Measurements from ENCODE around the gene CDH5.
"Not testable (repeated sequence)": the region's sequence is repeated elsewhere in the genome, so short reads cannot be mapped to it uniquely, and the experiment has no call there.

The CDH5 gene

DNA sequence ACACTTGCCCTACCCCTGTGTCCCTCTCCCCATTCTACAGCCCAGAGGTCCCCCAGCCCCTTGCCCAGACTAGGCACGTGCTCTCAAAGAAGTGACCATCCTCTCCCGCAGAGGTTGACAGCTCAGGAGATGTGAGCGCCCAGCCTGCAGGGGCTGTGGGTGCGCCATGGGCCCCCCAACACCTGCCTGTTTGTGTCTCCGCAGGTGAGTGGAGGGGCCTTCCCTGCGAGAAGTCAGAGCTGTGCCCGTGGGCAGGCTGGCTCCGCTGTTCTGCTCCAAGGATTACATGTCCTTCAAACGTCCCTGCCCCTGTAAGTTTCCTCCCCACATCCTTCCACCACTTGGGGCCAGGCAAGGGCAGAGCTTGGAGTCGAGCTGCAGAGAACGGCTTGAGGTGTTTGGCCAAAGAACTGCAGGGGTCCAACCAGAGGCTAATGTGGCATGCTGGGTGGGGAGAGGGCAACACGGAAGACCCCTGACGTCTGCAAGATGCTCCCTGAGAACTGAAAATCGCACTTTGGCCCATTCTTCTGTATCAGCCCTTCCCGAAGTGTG, 71.0 kb downstream of the CDH5 start:
- DNase-seq (ENCODE audit: low read depth in 1 of 2, low spot score in 1 of 2) = no peak

DNA sequence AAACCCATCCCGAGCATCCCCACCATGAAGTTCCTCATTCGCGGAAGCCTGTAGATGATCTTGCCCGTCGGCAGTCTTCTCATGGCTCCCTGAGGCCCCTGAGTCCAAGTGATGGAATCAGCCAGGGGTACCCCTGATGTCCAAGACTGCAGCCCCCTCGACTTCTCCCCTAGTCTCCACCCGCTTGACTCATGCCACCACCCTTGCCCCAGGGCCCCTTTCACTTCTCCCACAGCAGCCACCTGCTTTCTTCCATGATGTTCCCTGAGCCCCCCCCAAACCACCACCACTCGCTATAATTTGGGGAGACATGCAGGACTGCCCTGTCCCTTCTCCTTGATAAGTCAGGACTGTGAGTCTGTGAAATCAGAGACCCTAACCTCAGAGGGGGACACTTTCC, 72.0 kb downstream of the CDH5 start:
- DNase-seq (ENCODE audit: low read depth in 1 of 2, low spot score in 1 of 2) = no peak

DNA sequence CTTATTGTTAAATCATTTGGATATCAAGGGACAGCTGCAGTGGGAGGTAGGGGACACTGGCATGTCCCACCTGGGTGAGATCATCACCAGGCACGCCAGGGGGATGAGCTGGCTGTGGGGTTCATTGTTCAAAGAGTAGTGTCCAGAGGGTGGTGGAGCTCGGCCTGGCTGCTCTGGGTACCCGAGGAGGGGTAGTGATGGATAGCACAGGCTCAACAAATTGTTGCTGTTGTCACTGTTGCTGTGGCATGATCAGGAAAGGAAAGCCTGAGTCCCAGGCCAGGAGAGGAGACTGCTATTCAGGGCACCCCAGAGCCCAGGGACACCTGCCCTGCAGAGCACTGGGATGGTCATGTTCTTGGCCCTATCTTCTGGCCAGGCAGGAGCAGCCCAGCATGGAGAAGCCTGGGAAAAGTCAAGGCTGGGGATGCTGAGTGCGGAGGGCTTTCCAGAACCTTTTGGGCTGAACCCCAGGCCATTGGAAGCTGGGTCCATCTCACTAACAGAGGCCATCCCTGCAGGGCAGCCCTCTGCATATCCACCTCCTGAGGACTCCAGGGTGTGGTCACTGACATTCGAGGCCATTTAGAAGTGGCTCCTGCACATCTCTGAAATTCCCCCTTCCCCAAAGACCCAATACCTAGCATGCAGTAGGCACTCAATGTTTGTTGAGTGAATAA, 72.7 kb downstream of the CDH5 start:
- no peak for DNase-seq (ENCODE audit: low read depth in 1 of 2, low spot score in 1 of 2)

DNA sequence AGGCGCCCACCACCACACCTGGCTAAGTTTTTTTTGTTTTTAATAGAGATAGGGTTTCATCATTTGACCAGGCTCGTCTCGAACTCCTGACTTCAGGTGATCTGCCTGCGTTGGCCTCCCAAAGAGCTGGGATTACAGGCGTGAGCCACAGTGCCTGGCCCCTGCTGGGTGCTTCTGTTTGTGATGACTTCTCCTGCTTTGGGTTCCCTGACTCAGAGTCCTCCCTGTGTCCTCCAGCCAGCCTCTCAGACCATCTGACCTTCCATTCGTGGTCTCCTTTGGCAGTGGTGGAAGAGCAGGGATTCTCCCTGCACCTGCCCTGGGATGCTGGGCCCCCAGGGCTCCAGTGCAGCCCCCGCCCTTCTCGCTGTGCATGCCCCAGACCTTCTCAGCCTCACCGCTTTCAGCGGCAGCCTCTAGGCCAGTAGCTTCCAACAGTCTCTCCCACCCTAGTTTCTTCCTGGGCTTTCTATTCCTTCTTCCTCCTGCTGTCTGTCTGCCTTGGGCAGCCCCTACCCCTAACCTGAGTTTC, 73.8 kb downstream of the CDH5 start:
- DNase-seq (ENCODE audit: low read depth in 1 of 2, low spot score in 1 of 2) = no peak

DNA sequence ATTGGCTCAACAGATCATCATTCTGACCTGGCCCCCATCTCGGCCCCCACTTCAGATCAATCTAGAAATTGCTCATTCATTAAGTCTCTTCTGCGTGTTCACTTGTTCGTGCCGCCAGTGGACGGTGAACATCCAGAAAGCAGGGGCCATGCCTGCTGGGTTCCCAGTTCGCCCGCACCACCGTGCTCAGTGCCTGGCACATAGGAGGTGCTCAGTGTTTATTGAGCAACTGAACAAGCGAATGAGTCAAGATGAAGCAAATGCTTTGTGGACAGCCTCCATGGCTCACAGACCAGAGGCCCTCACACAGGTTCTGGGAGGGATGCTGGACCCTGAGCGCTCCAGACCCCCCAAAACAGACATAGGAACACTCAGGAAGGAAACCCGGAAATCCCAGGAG, 74.5 kb downstream of the CDH5 start:
- no peak for DNase-seq (ENCODE audit: low read depth in 1 of 2, low spot score in 1 of 2)

DNA sequence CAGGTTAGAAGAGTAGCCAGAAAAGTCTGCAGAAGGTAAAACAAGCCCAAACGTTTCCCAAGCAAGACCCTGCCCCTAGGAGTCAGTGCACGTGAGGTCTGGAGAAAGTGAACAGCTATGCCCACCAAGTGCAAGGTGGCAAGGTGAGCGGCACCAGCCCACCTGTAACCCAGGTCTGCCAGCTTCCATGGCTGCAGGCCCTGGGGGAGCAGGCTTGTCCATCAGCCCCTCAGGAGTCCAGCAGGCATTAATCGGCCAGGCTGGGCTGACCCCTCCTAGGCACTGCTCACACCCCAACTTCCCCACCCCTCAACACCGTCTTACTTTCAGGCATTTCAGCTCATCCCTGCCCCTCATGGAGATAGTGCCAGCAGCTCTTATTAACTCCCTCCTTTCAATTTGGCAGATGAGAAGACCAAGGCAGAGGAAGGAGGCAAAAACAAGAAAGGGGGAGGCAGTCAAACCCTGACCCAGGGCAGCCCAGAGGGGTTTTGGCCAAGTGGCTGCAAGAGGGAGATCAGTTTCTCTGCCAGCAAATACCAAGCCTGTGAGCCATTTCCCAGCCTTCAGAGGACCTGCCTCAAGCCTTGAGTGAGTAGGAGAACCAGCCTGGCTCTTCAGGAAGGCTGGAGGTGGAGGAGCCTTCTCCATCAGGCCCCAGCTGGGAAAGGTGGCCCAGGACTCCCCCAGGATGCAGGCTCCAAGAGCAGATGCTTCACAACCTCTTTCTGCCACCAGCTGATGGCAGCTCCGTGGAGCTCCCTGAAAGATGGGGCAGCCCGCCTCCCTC, 75.3 kb downstream of the CDH5 start:
- DNase-seq (ENCODE audit: low read depth in 1 of 2, low spot score in 1 of 2) = no peak

DNA sequence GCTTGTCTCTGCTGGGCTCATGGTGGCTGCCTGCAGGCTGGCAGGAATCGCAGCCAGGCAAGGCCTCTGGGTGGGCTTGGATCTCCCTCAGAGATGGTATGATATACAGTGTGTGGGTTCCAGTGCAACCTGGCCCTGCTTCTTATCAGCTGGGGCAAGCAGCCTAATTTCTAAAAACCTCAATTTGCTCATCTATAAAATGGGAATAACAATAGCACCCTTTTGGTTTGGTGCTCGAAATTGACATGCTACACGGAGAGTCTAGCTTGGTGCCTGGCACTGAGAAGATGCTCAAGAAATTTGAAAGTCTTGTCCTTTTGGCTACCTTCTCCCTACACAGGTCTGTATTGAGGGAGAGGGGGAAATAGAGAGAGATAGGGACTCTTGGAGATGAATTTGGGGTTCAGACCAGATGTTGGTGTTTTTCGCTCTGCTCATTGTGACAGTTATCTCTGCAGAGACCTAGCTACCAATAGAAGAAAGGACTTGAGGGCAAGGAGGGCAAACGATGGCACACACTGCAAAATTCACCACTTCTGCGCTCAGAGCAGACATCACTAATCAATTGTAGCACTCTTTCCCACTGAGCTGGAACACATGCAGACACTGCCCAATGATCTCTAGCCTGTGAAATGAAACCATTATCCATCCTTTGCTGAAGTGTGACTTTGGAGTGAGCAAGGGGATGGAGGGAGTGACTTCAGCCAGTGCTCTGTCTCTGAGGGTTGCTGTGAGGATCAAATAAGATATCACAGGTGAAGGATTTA, 76.2 kb downstream of the CDH5 start:
- DNase-seq (ENCODE audit: low read depth in 1 of 2, low spot score in 1 of 2) = no peak

DNA sequence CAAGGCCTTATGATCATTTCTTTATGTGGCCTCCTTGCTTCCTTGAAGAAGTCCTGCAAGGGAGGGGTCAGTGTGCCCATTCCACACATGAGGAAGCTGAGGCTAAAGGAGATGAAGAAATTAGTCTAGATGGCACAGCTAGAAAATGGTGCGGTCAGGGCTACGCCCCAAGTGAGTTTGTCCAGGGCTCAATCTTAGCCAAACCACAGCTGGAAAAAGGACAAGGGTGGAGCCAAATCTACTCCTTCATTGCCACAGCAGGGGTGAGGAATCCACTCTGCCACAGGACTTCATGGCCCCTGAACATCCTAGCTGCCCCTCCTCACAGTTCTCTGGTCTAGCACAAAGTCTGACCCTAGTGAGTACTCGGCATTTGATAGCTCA, 76.8 kb downstream of the CDH5 start:
- DNase-seq (ENCODE audit: low read depth in 1 of 2, low spot score in 1 of 2) = no peak

DNA sequence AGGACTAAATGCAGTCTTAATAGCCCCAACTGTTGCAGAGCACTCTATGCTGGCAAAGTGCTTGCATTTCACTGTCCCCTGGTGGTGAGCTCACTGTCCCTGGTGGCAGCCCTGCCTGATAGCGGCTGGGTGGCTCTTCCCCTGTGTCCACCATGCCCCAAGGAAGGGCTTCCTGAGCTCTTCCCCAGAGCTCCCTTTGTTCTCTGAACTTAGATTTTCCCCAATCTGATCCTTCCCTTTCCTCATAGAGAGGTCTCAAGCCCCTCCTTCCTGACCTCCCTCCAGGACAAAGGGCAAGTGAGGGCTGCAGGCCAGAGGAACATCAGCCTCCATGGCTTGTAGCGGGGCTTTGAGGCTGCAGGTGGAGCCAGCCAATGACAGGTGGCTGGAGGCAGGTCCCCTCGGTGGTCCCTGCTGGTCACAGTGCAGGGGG, 77.6 kb downstream of the CDH5 start:
- DNase-seq (ENCODE audit: low read depth in 1 of 2, low spot score in 1 of 2) = no peak

DNA sequence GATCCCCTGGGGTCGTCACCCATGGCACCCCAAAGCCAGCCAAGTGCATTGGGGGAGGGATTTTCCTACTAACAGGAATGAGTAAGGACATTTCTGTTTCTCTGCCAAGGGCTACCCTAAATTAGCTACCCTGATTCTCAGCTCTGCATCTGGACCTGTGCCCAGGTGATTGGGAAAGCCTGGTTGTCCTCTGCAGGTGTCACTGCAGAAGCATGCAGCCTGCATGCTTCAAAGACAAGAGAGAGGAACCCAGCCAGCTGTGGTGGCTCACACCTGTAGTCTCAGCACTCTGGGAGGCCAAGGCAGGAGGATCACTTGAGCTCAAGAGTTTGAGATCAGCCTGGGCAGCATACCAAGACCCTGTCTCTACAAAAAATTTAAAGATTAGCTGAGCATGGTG, 80.2 kb downstream of the CDH5 start:
- DNase-seq (ENCODE audit: low read depth in 1 of 2, low spot score in 1 of 2) = no peak

DNA sequence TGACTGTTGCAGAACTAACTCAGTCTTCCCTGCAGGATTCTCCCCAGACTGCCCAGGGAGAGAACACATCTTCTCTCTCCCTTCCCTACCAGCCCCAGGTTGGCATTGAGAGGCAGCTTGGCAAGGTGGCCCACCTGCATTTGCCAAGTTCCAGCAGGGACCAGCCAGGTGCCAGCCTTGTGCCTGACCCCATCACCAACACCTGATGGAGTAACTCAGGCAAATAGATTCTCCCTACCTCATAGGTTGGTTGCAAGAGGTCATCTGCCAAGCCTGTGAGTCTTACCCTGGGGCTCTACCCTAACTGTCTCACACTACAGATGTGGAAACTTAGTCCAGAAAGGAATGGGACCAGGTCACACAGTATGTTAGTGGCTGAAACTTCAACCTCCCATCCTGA, 81.0 kb downstream of the CDH5 start:
- DNase-seq (ENCODE audit: low read depth in 1 of 2, low spot score in 1 of 2) = no peak

DNA sequence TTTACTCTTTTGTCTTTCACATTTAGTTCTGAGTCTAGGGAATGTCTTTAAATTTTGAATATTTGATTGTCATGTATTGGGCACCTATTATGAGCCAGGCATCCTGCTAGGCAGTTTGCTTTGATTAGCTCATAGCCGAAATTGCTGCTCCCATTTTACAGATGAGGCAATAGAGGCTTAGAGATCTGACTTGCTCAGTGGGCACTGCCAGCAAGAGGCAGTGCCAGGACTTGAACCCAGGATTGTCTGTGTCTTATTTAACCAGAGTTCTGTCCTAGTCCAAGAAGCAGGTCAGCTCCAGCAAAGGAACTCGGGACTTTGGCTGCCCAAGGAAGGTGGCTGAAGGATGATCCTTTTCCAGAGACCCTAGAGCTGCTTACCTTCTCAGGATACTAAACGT, 85.1 kb downstream of the CDH5 start:
- DNase-seq (ENCODE audit: low read depth in 1 of 2, low spot score in 1 of 2) = no peak

DNA sequence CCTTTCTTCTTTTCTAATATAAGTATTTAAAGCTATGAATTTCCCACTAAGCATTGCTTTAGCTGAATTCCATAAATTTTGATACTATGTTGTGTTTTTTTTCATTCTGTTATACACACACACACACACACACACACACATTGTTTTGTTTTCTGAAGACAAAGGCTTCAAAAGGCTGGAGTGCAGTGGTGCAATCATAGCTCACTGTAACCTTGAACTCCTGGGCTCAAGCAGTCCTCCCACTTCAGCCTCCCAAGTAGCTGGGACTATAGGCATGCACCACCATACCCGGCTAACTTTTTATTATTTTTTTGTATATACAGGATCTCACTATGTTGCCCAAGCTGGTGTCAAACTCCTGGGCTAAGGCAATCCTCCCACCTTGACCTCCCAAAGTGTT, 86.7 kb downstream of the CDH5 start:
- not testable (repeated sequence) for DNase-seq (ENCODE audit: low read depth in 1 of 2, low spot score in 1 of 2)

All from activated CD4-positive, alpha-beta T cell treated with anti-CD3 and anti-CD28 coated beads, Interleukin-2, amount 50 U/mL, for 24 hours (primary cell).